Left colon (tissue), 2 donors: Measurements from ENCODE around the gene RNASEH2B. TPM values are rescaled to one million over a fixed set of nuclear protein-coding genes. Genes with fewer than 3 reads are reported as not detected.

Source experiments
- ATAC-seq: fragments of 200-7000 bp; cut with Tn5 transposase; one replicate; pipeline ENCODE4 v1.9.1; 2020; ENCODE audit warnings: mild to moderate bottlenecking, moderate library complexity
- DNase-seq, 2 donors: peaks; one replicate each; pipeline ENCODE4 v3.0.0-alpha.2; 2020
- intact Hi-C, 2 donors: fragments of 100-400 bp; cut with DNase I in 1 of 2; cut with micrococcal nuclease in 1 of 2; formaldehyde crosslinking; loops; one replicate each; pipeline versions ENCODE4 v1.11.2 to v1.14.0; 2022; cut with DNase I, micrococcal nuclease
- long read RNA-seq: library from polyadenylated mRNA; unstranded; transcript quantifications from one replicate; pipeline ENCODE4 v2.0.0, GENCODE V29; 2021
- total RNA-seq, 2 donors: library from RNA; stranded (reverse); fragmentation: NEBNext Ultra II Directional; extraction: Animal tissue kit (Norgen Biotek cat#: 25700); gene quantifications; one replicate each; pipeline ENCODE4 v1.2.1, GENCODE V29; 2021
- donor health status: DM: no; HTN: no; CAD: no.
- donor health status: DM: yes; HTN: yes; CAD: no.

Gene RNASEH2B, protein sequence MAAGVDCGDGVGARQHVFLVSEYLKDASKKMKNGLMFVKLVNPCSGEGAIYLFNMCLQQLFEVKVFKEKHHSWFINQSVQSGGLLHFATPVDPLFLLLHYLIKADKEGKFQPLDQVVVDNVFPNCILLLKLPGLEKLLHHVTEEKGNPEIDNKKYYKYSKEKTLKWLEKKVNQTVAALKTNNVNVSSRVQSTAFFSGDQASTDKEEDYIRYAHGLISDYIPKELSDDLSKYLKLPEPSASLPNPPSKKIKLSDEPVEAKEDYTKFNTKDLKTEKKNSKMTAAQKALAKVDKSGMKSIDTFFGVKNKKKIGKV
- 10 to 100 TPM; 21.1 to 26.0 TPM for total RNA-seq
- long read RNA-seq, full-length matches to known transcripts: 19 of 24 reads
- long read RNA-seq, partial matches to known transcripts: 0 of 24 reads
- long read RNA-seq, other reads (novel, unspliced or antisense): 5 of 24 reads

- DNase-seq (peak; percentile 64 to 77), ATAC-seq (peak; percentile 82)
- intact Hi-C loops: loop anchor here in 1 of 2 donors (5.0 to 10.0 kb wide), 2 partner anchors 378 to 915 kb away; partner anchors contain the start of gene TRIM13
Measured at GRCh38 chr13:50909605-50910484, at the start of gene RNASEH2B. Gene RNASEH2B, plus strand, starts transcription at chr13:50909791. Its CDS starts 286 bp downstream, at chr13:50910077.

DNA sequence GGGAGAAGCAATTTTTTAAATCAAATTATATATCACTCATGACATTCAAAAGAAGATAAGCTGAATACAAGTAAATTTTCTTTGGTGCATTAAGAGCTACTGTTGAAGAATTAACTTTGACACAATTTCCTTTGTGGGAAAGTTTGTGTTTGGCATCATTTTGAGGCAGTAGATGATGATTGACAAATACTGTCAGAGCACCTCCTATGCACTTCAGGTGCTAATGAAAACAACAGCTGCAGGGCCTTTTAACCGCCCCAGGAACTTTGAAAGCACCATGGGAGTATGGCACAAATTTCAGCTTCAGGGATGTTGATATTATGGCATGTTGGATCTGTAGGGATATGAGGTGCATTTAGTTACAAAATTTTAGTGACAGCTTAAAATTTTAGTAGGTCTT is 45.1 kb upstream of the RNASEH2B start:
- no peak for ATAC-seq
- no peak for DNase-seq
- intact Hi-C loops: no loop called here

DNA sequence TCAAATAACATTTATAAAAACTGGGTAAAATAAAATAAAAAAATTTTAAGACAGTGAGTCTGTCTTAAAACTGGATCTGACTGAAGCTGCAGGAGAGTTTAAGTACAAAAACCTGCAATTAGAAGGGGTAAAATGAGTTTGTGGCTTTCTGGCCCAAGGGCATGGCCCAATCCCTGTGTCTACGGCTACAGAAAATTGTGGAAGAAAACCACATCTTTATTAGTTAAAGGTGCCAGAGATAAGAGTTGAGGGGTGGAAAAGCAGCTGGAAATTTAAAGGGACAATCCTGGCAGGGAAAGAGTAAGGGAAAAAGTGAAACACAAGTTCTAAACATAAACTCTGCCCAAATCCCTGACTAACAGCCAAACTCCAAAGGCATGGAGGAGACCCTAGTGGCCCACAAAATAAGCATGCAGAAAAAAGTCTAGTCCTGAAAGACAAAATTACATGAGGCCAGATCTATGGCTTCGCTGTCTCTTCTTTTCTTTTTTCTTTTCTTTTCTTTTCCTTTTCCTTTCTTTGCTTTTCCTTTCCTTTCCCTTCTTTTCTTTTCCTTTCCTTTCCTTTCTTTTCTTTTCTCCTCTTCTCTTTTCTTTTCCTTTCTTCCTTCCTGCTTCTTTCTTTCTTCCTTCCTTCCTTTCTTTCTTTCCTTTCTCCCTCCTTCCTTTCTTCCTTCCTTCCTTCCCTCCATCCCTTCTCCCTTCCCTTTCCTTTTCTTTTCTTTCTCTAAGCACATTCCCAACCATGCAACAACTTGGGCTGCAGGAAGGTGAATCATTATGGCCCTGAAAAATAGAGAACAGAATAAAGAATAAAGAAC is 42.6 kb upstream of the RNASEH2B start:
- no peak for DNase-seq
- ATAC-seq: no peak
- intact Hi-C loops: no loop called here

GRCh38 chr13:50867637-50867945 is 42.0 kb upstream of the RNASEH2B start:
- DNase-seq (no peak), ATAC-seq (no peak)
- intact Hi-C loops: no loop called here

- DNase-seq (no peak), ATAC-seq (no peak)
- intact Hi-C loops: no loop called here
Measured at GRCh38 chr13:50871405-50871804, 38.2 kb upstream of the RNASEH2B start.

DNA sequence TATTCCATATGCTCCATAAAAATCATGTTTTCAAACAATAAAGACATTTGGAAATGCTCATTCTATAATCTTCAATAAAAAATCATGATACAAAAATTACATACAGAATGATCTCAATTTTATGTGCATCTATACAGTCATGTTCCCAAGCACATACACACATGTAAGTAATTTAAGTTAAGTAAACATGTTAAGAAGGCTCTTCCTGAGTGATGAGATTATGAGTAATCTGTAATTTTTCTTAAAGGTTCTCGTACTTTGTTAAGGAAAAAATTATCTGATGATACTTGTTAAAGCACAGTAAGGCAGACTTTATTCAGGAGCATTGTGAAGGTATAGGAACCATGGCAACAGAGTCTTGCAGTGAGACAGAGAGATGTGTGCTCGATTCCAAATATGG is 36.1 kb upstream of the RNASEH2B start:
- no peak for ATAC-seq
- DNase-seq: no peak
- intact Hi-C loops: no loop called here

DNA sequence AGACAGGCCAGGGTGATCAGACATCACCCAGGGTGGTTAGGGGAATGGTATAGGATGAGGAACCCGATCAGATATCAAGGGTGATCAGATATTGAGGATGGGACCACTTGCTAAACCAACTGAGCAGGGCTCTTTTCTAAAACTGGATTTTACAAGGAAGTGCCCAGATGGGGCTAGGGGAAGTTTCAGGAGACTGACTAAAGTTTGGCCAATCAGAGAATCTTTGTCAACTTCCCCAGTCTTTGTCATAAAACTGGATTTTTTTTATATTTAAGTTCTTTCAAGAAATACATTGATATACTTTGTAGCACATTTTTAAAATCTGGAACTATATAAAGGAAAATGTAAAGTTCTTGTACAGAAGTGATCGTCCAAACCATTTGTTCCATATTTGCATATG is 35.6 kb upstream of the RNASEH2B start:
- DNase-seq: no peak
- ATAC-seq: no peak
- intact Hi-C loops: no loop called here

DNA sequence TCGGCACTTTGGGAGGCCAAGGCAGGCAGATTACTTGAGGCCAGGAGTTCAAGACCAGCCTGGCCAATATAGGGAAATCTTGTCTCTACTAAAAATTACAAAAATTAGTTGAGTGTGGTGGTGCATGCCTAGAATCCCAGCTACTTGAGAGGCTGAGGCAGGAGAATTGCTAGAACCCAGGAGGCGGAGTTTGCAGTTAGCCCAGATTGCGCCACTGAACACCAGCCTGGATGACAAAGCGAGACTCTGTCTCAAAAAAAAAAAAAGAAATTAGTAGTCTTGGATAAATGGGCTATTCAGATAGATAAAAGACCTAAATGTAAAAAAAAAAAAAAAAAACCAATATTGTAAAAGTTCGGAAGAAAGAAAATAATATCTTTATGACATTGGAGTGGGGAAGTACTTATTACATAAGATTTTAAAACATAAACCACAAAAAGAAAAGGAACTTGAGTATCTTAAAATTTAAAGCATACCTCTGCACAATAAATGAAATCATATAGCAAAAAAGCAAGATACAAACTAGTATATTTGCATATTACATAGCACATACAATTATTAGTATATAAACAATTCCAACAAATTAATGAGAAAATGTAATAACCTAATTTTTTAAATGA is 26.7 kb upstream of the RNASEH2B start:
- intact Hi-C loops: no loop called here
- no peak for ATAC-seq
- DNase-seq: no peak

- intact Hi-C loops: no loop called here
- ATAC-seq (no peak), DNase-seq (no peak)
Measured at GRCh38 chr13:50883728-50884127, 25.9 kb upstream of the RNASEH2B start.

DNA sequence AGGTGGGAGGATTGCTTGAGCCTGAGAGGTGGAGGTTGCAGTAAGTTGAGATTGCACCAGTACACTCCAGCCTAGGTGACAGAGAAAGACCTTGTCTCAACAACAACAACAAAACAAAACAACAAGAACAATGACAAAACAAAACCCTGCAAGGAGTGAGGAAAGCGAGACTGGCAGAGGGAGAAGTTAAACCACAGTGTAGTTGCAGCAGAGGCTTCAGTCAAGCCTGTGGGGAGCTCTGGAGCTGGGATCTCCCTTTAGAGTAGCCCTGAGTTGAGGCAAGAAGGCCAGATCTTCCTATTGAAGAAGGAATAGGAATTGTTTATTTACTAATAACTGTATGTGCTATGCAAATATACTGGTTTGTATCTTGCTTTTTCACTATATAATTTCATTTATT is 25.3 kb upstream of the RNASEH2B start:
- intact Hi-C loops: no loop called here
- no peak for DNase-seq
- ATAC-seq: no peak

DNA sequence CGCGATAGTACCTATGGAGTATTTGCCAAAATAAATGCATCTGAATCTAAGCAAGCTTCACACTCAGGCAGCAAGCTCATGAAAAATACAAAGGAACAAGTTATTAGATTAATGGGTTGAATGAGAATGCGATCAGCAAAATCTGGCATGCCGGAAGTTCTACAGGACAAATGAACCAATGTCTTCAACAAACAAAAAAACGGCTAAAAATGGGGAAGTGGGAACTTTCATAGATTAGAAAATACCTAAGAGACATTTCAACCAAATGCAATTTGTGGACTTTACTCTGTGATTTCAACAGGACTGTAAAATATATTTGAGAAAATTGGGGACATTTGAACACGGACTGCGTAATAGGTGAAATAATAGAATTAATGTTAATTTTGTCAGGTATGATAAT is 22.4 kb upstream of the RNASEH2B start:
- DNase-seq (no peak), ATAC-seq (no peak)
- intact Hi-C loops: no loop called here

GRCh38 chr13:50888362-50888761 is 21.2 kb upstream of the RNASEH2B start:
- intact Hi-C loops: no loop called here
- no peak for DNase-seq
- no peak for ATAC-seq

GRCh38 chr13:50889317-50889716 is 20.3 kb upstream of the RNASEH2B start:
- intact Hi-C loops: no loop called here
- DNase-seq (no peak), ATAC-seq (no peak)

- intact Hi-C loops: no loop called here
- ATAC-seq (no peak), DNase-seq (no peak)
Measured at GRCh38 chr13:50891206-50891605, 18.4 kb upstream of the RNASEH2B start.

DNA sequence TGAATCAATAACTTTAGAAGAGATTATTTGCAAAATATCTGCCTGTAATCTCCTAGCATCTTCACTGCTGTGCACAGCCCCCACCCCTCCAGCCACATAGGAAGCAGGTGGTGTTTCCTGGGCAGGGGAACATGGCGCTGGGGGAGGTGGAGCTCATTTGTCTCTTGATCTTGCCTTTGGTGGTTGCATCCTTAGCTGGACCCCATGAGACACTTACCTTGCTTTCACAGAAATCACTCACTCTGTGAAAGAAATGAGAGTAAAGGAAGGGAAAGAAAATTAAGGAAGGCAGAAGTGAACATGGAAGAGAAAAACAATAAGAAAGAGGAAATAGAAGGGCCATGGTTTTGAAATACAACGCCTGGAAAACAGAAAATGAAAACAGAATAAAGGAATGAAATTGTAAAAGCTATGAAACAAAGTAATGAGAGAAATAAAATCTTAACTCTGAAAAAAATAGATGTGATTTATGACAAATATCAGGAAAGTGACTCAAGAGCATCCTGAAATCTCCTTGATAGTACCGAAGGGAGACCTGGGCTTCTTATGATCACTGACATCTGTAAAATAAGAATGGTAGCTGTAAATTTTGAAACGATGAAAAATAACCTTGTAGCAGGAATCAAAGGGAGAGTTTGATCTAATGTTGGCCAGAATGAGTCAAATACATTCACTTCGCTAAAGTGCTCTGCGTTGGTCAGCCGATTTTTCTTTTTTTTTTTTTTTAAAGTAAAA is 17.2 kb upstream of the RNASEH2B start:
- intact Hi-C loops: no loop called here
- no peak for ATAC-seq
- peak in 1 of 2 donors; percentile 47 for DNase-seq

GRCh38 chr13:50893211-50893852 is 16.3 kb upstream of the RNASEH2B start:
- ATAC-seq (no peak), DNase-seq (no peak)
- intact Hi-C loops: no loop called here

GRCh38 chr13:50894012-50894411 is 15.6 kb upstream of the RNASEH2B start:
- DNase-seq (no peak), ATAC-seq (no peak)
- intact Hi-C loops: no loop called here

- ATAC-seq (no peak), DNase-seq (no peak)
- intact Hi-C loops: no loop called here
Measured at GRCh38 chr13:50894504-50894903, 15.1 kb upstream of the RNASEH2B start.
